GM23338 (cell line): ENCODE measurements around the gene PTPRC. TPM values are rescaled to one million over a fixed set of nuclear protein-coding genes. Genes with fewer than 3 reads are reported as not detected.

Experiments used
- ATAC-seq: fragments of 200-7000 bp; cut with Tn5 transposase; 3 replicates; pipeline ENCODE4 v1.9.1; 2020
- DNase-seq: peaks from one replicate; pipeline ENCODE4 v3.0.0-alpha.2; 2015; ENCODE audit warnings: low spot score
- H2AFZ ChIP-seq: fragments of 200-600 bp; sonication (generic); 2 replicates; pipeline ENCODE4 v1.8.0; 2016; ENCODE audit warnings: antibody characterized with exemption, mild to moderate bottlenecking, moderate library complexity
- H3F3A ChIP-seq: fragments of 200-600 bp; sonication (generic); replicated peaks from 2 replicates; pipeline ENCODE4 v1.8.0; 2017; ENCODE audit warnings: antibody characterized with exemption, mixed run types, low read depth
- H3K27ac ChIP-seq: fragments of 200-600 bp; sonication (generic); 2 replicates; pipeline ENCODE4 v1.6.1; 2016; ENCODE audit warnings: low read depth
- H3K27me3 ChIP-seq: fragments of 200-600 bp; sonication (generic); 2 replicates; pipeline ENCODE4 v1.8.0; 2016; ENCODE audit warnings: mild to moderate bottlenecking, mixed run types, moderate library complexity; ENCODE audit not compliant: insufficient read depth
- H3K36me3 ChIP-seq: fragments of 200-600 bp; sonication (generic); 2 replicates; pipeline ENCODE4 v1.8.0; 2016; ENCODE audit warnings: mild to moderate bottlenecking; ENCODE audit not compliant: insufficient read depth
- H3K4me1 ChIP-seq: fragments of 200-600 bp; sonication (generic); 2 replicates; pipeline ENCODE4 v1.8.0; 2016; ENCODE audit warnings: mild to moderate bottlenecking, moderate library complexity; ENCODE audit not compliant: insufficient read depth
- H3K4me2 ChIP-seq: fragments of 200-600 bp; sonication (generic); 2 replicates; pipeline ENCODE4 v1.7.1; 2017; ENCODE audit warnings: mixed run types
- H3K4me3 ChIP-seq: fragments of 200-600 bp; sonication (generic); 2 replicates; pipeline ENCODE4 v1.6.1; 2016; ENCODE audit warnings: mixed run types
- H3K79me2 ChIP-seq: fragments of 200-600 bp; sonication (generic); replicated peaks from 2 replicates; pipeline ENCODE4 v1.8.0; 2017; ENCODE audit warnings: mild to moderate bottlenecking; ENCODE audit not compliant: insufficient read depth
- H3K9me2 ChIP-seq: fragments of 200-600 bp; sonication (generic); 2 replicates; pipeline ENCODE4 v1.8.0; 2017; ENCODE audit not compliant: insufficient read depth
- H4K20me1 ChIP-seq: fragments of 200-600 bp; sonication (generic); replicated peaks from 2 replicates; pipeline ENCODE4 v1.8.0; 2017; ENCODE audit warnings: mild to moderate bottlenecking; ENCODE audit not compliant: insufficient read depth
- H3K27ac Mint-ChIP-seq: 2 replicates; pipeline ENCODE4 v1.8.0; 2020; ENCODE audit warnings: inconsistent platforms, mild to moderate bottlenecking, moderate library complexity, mixed read lengths
- H3K27me3 Mint-ChIP-seq: 3 replicates; pipeline ENCODE4 v1.8.0; 2022; ENCODE audit warnings: low read depth, mild to moderate bottlenecking, moderate library complexity, mixed read lengths, inconsistent platforms; ENCODE audit not compliant: insufficient read depth, poor library complexity
- H3K36me3 Mint-ChIP-seq: 3 replicates; pipeline ENCODE4 v1.8.0; 2021; ENCODE audit warnings: low read depth, mild to moderate bottlenecking, inconsistent platforms, moderate library complexity, mixed read lengths
- H3K4me1 Mint-ChIP-seq: 3 replicates; pipeline ENCODE4 v1.8.0; 2020; ENCODE audit warnings: mild to moderate bottlenecking, inconsistent platforms, mixed read lengths
- H3K4me3 Mint-ChIP-seq: 3 replicates; pipeline ENCODE4 v1.8.0; 2021; ENCODE audit warnings: moderate library complexity, mild to moderate bottlenecking, inconsistent platforms, mixed read lengths
- H3K9me3 Mint-ChIP-seq: 3 replicates; pipeline ENCODE4 v1.8.0; 2020; ENCODE audit warnings: moderate library complexity, mild to moderate bottlenecking, inconsistent platforms, mixed read lengths
- CREB1 ChIP-seq: fragments of 250-450 bp; sonication (Bioruptor Pico); IDR thresholded peaks from 2 replicates; pipeline ENCODE4 v1.5.0; 2020; ENCODE audit warnings: low read depth, mild to moderate bottlenecking, moderate library complexity
- CTCF ChIP-seq, 2 experiments: fragments of 200-600 bp in 1 of 2; sonication (generic) in 1 of 2; conservative IDR thresholded peaks; 2 replicates each; pipeline versions ENCODE4 v1.5.1 to v1.6.1; 2016 to 2017; ENCODE audit warnings: antibody characterized with exemption in 2 of 2, low read depth in 2 of 2, mild to moderate bottlenecking in 2 of 2, moderate library complexity in 1 of 2
- EZH2 ChIP-seq: fragments of 200-600 bp; sonication (generic); IDR thresholded peaks from one replicate; pipeline ENCODE4 v1.8.0; 2017; ENCODE audit warnings: antibody characterized with exemption, mild to moderate bottlenecking, low read depth; ENCODE audit not compliant: unreplicated experiment
- EZH2phosphoT487 ChIP-seq: fragments of 200-600 bp; sonication (generic); IDR thresholded peaks from one replicate; pipeline ENCODE4 v1.8.1; 2018; ENCODE audit warnings: antibody characterized with exemption; ENCODE audit not compliant: unreplicated experiment
- JUNB ChIP-seq: IDR thresholded peaks from one replicate; pipeline ENCODE4 v1.6.1; 2016; ENCODE audit warnings: antibody characterized with exemption; ENCODE audit not compliant: unreplicated experiment
- NANOG ChIP-seq: IDR thresholded peaks from 2 replicates; pipeline ENCODE4 v1.6.1; 2016; ENCODE audit warnings: antibody characterized with exemption, borderline replicate concordance
- POLR2AphosphoS5 ChIP-seq: IDR thresholded peaks from 2 replicates; pipeline ENCODE4 v1.6.1; 2016; ENCODE audit warnings: antibody characterized with exemption, low read depth
- STAT1 ChIP-seq: IDR thresholded peaks from one replicate; pipeline ENCODE4 v1.6.1; 2016; ENCODE audit warnings: antibody characterized with exemption; ENCODE audit not compliant: unreplicated experiment
- ZNF114 ChIP-seq: fragments of 250-450 bp; sonication (Bioruptor Pico); IDR thresholded peaks from 2 replicates; pipeline ENCODE4 v1.5.0; 2020; ENCODE audit warnings: mild to moderate bottlenecking, moderate library complexity
- ZNF331 ChIP-seq: fragments of 250-450 bp; sonication (Bioruptor Pico); IDR thresholded peaks from 2 replicates; pipeline ENCODE4 v1.5.0; 2020; ENCODE audit warnings: low read depth, mild to moderate bottlenecking, moderate library complexity
- ZNF462 ChIP-seq: fragments of 250-450 bp; sonication (Bioruptor Pico); IDR thresholded peaks from 2 replicates; pipeline ENCODE4 v1.5.0; 2020; ENCODE audit warnings: mild to moderate bottlenecking, moderate library complexity
- polyA plus RNA-seq: library from polyadenylated mRNA; unstranded; fragments of >200 nt; fragmentation: Nextera tagmentation; extraction: Ambion mirVana; gene quantifications from 2 replicates; pipeline ENCODE4 v1.2.1, GENCODE V29; 2016
- total RNA-seq: library from RNA; depleted of rRNA; stranded (reverse); fragments of >200 nt; shearing (Covaris generic); gene quantifications from 2 replicates; pipeline ENCODE4 v1.2.3, GENCODE V29; 2014
- TF ChIP-seq, protein P1 (sequence below): IDR thresholded peaks from one replicate; pipeline ENCODE4 v1.6.1; 2018; ENCODE audit warnings: antibody characterized with exemption; ENCODE audit not compliant: unreplicated experiment
- TF ChIP-seq, protein P2 (sequence below): IDR thresholded peaks from 2 replicates; pipeline ENCODE4 v1.6.1; 2016; ENCODE audit warnings: antibody characterized with exemption

The PTPRC gene
- total and polyA plus RNA-seq, 2 experiments from 2014 or later = 0.10 to 0.52 TPM

GRCh38 chr1:198656500-198656932 lies 17.7 kb downstream of the PTPRC start:
- H3K27me3 ChIP-seq = no peaks in the 10 kb centered on the region
- Mint-ChIP-seq H3K27ac (peak overlapping the region; percentile 53), H3K4me3 (no peak overlapping the region), H3K4me1 (peaks cover 17% of the 10 kb centered on the region; the same call in 2 of the 3 replicates), H3K9me3 (no peaks in the 10 kb centered on the region), H3K27me3 (no peaks in the 10 kb centered on the region), H3K36me3 (no peaks in the 10 kb centered on the region)
- H3K4me2 ChIP-seq = no peak overlapping the region
- H2AFZ ChIP-seq = no peak overlapping the region
- peak; percentile 6 for DNase-seq
- H3K36me3 ChIP-seq = no peaks in the 10 kb centered on the region
- no peaks in the 10 kb centered on the region for H3F3A ChIP-seq
- no peak overlapping the region for H3K27ac ChIP-seq
- no peak for TF ChIP-seq ZNF331 (CRISPR knock-in tag)
- TF ChIP-seq, protein P1, sequence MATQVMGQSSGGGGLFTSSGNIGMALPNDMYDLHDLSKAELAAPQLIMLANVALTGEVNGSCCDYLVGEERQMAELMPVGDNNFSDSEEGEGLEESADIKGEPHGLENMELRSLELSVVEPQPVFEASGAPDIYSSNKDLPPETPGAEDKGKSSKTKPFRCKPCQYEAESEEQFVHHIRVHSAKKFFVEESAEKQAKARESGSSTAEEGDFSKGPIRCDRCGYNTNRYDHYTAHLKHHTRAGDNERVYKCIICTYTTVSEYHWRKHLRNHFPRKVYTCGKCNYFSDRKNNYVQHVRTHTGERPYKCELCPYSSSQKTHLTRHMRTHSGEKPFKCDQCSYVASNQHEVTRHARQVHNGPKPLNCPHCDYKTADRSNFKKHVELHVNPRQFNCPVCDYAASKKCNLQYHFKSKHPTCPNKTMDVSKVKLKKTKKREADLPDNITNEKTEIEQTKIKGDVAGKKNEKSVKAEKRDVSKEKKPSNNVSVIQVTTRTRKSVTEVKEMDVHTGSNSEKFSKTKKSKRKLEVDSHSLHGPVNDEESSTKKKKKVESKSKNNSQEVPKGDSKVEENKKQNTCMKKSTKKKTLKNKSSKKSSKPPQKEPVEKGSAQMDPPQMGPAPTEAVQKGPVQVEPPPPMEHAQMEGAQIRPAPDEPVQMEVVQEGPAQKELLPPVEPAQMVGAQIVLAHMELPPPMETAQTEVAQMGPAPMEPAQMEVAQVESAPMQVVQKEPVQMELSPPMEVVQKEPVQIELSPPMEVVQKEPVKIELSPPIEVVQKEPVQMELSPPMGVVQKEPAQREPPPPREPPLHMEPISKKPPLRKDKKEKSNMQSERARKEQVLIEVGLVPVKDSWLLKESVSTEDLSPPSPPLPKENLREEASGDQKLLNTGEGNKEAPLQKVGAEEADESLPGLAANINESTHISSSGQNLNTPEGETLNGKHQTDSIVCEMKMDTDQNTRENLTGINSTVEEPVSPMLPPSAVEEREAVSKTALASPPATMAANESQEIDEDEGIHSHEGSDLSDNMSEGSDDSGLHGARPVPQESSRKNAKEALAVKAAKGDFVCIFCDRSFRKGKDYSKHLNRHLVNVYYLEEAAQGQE = no peak
- TF ChIP-seq CTCF (conservative IDR thresholded peaks at IDR 0.05; ENCODE audit: low read depth in 2 of 2) = no peak
- TF ChIP-seq CREB1 = no peak
- no peak for TF ChIP-seq JUNB
- TF ChIP-seq EZH2phosphoT487 = no peak
- TF ChIP-seq STAT1 = no peak
- TF ChIP-seq, protein P2, sequence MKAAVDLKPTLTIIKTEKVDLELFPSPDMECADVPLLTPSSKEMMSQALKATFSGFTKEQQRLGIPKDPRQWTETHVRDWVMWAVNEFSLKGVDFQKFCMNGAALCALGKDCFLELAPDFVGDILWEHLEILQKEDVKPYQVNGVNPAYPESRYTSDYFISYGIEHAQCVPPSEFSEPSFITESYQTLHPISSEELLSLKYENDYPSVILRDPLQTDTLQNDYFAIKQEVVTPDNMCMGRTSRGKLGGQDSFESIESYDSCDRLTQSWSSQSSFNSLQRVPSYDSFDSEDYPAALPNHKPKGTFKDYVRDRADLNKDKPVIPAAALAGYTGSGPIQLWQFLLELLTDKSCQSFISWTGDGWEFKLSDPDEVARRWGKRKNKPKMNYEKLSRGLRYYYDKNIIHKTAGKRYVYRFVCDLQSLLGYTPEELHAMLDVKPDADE = no peak
- no peak for TF ChIP-seq POLR2AphosphoS5
- no peak for TF ChIP-seq EZH2
- TF ChIP-seq NANOG = no peak
- TF ChIP-seq ZNF462 = no peak
- no peak for TF ChIP-seq ZNF114 (CRISPR knock-in tag)
- peaks cover 33% of the 10 kb centered on the region for H3K4me1 ChIP-seq
- H3K79me2 ChIP-seq = no peaks in the 10 kb centered on the region
- H3K9me2 ChIP-seq = no peaks in the 10 kb centered on the region
- H4K20me1 ChIP-seq = no peaks in the 10 kb centered on the region
- ATAC-seq = no peak
- H3K4me3 ChIP-seq = no peak overlapping the region
